Heart left ventricle (tissue), 13 donors: ENCODE measurements around the gene STBD1.

Experiments used
- CTCF ChIP-seq, 12 donors: fragments of 200-600 bp; sonication (generic) in 4 of 12; IDR thresholded peaks; one replicate each; pipeline versions ENCODE4 v1.5.0 to v1.8.0; 2018 to 2022; ENCODE audit warnings: antibody characterized with exemption in 12 of 12, mild to moderate bottlenecking in 5 of 12
- POLR2A ChIP-seq, 2 donors: fragments of 450-650 bp; IDR thresholded peaks; one replicate each; pipeline ENCODE4 v1.6.1; 2017; ENCODE audit warnings: antibody characterized with exemption in 2 of 2, mild to moderate bottlenecking in 2 of 2, moderate library complexity in 2 of 2
- donor health status: ischemic (EF 13 %, LVEDD 7.1; RV severe dilation, severe dysfunction).
- donor health status: DM: no; HTN: yes; CAD: no.
- donor health status: DM: no; HTN: no; CAD: no.
- donor health status: ischemic (EF 25% LVEDD 6.9; RV normal size, moderate dysfunction).
- donor health status: ischemic (EF 25% LVEDD 5.7; RV mildly dilated, moderate dysfunction).
- donor health status: ischemic (EF 35%, LVEDD 5.7; RV mildly dilated, moderate dysfunction).
- donor health status: nonischemic (EF 11% LVEDD 7.7; RV severe dilation, severe dysfunction).
- donor health status: DM: yes; HTN: yes; CAD: no.
- donor health status: PGD.
- donor health status: ischemic (EF 29% LVEDD 5.4; RV normal size, mild dysfunction).
- donor health status: nonischemic (EF 23%, LVEDD 6.1; RV moderate dilation, normal function).

- TF ChIP-seq POLR2A (IDR thresholded peaks at IDR 0.05), result no peak
- no peak for TF ChIP-seq CTCF (IDR thresholded peaks at IDR 0.05)
Measured at GRCh38 chr4:76341063-76341462, 34.5 kb downstream of the STBD1 start.
